Measurements from ENCODE around the gene ATXN7.

DNA sequence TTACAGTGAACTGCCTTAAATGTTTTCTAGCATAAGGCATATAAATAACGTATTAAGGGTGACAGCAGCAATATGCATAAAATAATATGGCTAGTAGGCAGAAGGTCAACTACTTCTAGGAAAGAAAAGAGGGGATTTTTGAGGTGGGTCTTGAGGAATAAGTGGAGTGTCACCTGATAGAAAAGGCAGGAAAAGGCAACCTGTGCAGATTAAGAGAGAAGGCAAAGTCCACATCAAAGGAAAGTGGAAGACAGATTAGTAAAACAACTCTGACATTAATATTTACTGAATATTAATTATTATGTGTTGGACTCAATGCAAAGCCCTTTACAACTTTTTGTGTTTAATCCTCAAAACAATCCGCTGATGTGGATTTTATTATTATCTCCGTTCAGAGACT, 2.9 kb upstream of the ATXN7 start:
- TF ChIP-seq CTCF (IDR thresholded peaks at IDR 0.05) (no peak), POLR2AphosphoS5 (IDR thresholded peaks at IDR 0.05) (no peak), POLR2A (IDR thresholded peaks at IDR 0.05) (no peak), EP300 (IDR thresholded peaks at IDR 0.05; ENCODE audit: low read depth) (no peak)
